Left renal cortex interstitium (tissue), 4 donors: ENCODE measurements around the gene SLC44A5. TPM values are rescaled to one million over a fixed set of nuclear protein-coding genes. Genes with fewer than 3 reads are reported as not detected.
"Not testable (repeated sequence)": the region's sequence is repeated elsewhere in the genome, so short reads cannot be mapped to it uniquely, and the experiment has no call there.

ENCODE experiments used
- DNase-seq, 4 donors: peaks; one replicate each; pipeline ENCODE4 v3.0.0-alpha.2; 2013; ENCODE audit warnings: low read depth in 4 of 4, low spot score in 2 of 4, missing footprints in 1 of 4
- polyA plus RNA-seq, 4 donors: library from polyadenylated mRNA; unstranded; fragments of 120-200 nt; gene quantifications; one replicate each; pipeline ENCODE4 v1.2.1, GENCODE V29; 2013; ENCODE audit not compliant: insufficient read length in 4 of 4

SLC44A5 gene
- polyA plus RNA-seq, 4 donors, result 9.8 to 16.6 (median 12.3) TPM

DNA sequence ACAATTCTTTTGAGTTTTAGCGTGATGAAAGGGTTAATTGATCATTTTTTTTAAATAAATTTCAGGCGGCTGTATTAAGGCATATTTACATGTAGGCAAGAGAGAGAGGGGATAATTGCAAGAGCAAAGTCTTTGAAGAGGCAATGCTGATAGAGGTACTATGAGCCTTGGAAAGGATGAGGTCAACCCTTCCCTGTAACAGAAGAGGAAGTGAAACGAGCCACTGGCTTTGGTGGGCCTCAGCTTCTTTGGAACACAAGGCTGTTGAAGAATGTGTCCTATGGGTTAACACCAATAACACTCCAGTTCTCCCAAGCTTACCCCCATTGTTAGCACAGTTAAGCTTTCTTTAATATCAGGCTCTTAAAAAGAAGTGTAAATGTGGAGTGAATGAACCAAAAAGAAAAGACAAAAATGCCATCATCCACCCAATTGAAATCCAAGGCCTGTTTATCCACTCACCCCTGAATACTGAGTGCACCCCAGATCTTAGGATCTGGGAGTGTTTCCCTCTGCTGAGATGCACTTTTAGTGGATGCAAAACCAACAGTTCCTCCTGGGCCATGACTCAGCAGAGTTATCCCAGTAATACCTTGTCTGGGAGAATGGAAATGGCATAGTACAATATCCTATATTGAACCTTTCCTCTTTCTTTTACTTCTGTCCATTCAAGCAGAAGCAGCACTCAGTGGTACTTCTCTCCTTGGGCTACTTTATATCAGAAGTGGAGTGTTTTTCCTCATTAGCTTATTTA is 216.4 kb downstream of the SLC44A5 start:
- DNase-seq, result no peak

DNA sequence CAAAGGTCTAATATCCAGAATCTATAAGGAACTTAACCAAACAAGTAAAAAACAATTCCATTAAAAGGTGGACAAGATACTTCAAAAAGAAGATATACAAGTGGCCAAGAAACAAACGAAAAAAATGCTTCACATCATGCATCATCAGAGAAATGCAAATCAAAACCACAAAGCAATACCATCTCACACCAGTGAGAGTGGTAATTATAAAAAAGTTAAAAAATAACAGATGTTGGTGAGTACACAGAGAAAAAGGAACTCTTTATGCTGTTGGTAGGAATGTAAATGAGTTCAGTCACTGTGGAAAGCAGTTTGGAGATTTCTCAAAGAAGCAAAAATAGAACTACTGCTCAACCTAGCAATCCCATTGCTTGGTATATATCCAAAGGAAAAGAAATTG is 218.6 kb downstream of the SLC44A5 start:
- DNase-seq, result no peak

DNA sequence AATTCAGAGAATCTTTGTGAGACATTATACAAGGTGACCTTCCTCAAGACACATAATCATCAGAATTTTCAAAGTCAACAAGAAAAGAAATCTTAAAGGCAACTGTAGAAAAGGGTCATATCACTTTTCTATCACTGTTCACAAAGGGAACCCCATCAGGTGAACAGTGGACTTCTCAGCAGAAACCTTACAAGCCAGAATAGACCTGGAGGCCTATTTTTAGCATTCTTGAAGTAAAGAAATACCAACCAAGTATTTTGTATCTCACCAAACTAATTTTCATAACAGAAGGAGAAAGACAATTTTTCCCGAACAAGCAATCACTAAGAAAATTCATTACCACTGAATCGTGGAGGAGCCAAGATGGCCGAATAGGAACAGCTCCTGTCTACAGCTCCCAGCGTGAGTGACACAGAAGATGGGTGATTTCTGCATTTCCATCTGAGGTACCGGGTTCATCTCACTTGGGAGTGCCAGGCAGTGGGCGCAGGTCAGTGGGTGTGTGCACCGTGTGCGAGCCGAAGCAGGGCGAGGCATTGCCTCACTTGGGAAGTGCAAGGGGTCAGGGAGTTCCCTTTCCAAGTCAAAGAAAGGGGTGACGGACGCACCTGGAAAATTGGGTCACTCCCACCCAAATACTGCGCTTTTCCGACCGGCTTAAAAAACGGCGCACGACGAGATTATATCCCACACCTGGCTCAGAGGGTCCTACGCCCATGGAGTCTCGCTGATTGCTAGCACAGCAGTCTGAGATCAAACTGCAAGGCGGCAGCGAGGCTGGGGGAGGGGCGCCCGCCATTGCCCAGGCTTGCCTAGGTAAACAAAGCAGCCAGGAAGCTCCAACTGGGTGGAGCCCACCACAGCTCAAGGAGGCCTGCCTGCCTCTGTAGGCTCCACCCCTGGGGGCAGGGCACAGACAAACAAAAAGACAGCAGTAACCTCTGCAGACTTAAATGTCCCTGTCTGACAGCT is 235.2 kb downstream of the SLC44A5 start:
- not testable (repeated sequence) for DNase-seq

DNA sequence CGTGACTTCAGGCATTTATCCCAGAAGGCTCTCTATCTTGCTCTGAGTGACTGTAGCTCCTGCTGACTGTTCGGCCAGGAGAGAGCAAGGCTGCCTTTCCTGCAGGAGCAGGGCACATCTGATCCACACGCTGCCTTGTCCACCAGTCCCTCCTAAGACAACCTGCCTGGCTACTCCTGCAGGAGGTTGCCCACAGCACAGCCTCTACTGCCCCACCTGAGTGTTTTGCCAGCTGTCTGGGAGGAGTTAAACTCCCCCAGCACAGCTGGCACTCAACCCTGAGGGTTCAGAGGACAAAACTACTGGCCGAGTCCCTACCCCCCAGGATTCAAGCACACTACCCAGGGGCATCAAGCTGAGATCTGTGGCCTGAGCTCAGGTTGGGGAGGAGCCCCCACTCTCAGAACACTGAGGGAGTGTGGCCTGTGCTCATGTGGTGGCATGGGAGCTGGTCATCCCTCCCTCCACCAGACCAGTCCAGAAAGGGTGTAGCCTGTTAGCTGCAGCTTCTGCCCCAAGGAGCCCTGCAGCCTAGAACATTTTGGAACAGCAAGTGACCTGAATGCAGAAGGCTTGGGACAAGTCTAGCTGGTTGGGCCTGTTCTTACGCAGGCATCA is 237.3 kb downstream of the SLC44A5 start:
- DNase-seq, result no peak

DNA sequence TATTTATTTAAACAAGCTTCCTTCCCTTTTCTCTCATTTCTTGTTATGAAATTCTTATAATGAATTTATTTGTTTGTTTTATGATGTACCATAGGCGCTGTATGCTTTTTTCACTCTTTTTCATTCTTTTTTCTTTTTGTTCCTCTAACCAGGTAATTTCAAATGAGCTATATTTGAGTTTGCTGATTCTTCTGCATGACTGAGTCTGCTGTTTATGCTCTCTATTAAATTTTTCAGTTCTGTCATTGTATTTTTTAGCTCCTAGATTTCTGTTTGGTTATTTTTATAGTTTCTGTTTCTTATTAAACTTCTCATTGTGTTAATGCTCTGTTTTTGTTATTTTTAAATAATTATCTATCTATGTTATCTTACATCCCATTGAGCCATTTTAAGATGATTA is 244.3 kb downstream of the SLC44A5 start:
- DNase-seq, result no peak

DNA sequence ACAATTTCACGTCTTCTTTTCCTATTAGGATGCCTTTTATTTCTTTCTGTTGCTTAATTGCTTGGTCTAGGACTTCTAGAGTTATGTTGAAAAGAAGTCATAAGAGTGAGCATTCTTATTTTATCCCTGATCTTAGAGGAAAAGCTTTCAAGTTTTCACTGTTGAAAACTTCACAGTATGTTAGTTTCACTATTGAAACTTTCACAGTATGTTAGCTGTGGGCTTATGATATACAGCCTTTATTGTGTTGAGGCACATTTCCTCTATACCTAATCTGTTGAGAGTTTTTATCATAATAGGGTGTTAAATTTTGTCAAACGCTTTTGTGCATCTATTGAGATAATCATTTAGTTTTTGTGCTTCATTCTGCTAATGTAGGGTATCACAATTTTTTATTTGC is 249.7 kb downstream of the SLC44A5 start:
- DNase-seq, result no peak

DNA sequence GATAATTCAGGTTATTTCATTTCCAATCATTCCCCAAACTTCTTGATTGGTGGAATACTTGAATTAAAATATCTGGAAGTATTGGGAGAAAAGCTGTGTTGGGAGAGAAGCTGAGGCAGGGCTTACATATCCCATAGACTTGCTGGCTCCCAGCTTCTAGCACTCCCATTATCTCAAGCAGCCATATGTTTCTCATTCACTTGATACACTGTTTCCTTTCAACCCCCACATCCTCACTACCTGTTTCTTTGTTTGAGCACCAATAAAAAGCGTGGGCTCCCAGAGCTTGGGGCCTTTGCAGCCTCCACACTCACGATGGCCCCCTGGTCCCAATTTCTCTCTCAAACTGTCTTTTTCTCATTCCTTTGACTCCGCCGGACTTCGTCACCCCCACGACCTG is 256.6 kb downstream of the SLC44A5 start:
- DNase-seq, result not testable (repeated sequence)

DNA sequence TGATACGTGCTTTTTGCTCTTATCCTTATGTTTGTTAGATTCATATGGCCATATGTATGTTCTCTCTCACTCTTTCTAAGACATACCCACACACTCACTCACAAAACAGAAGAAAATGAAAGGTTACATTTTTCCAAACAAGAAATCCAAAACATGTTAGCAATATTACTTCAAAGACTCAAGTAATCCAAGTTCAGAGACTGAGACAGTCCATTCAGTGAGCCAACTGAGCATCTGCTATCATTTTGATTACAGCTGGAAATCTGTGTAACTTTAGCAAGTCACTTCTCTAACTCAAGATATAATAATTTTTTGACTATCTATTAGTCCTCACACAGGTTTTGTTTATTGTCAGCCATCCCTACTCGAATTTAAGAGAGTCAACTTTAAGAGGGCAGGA is 257.9 kb downstream of the SLC44A5 start:
- DNase-seq, result no peak

DNA sequence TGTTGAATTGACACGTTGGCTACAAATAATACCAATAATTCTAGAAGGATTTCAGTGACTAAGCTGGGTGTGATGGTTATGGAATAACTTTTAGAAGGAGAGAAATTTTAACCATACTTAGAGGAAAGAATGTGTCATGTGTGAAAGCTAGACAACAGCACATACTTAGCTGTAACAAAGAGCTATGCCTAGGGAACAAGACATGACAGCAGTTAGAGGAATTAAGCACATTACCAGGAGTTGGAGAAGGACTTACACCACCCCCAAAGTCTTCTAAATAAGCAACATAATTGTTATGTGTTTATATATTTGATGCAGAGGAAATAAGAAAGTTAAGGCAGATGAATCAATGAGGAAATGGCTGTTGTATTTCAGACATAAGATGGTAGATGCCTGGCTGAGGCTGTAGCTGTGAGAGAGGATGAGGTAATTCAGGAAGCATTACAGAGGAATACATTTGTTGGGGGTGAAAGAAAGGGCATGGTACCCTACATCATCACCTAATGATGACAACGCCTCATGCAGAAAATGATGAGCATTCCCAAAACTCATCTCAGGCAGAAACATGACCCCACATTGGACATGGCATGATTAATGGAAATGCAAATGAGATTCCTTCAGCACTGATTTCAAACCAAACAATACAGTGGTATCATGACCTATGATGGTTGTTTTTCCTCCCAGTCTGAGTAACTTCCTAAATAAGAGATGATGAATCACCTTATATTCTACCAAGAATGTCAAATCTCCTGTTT is 265.2 kb downstream of the SLC44A5 start:
- no peak for DNase-seq

DNA sequence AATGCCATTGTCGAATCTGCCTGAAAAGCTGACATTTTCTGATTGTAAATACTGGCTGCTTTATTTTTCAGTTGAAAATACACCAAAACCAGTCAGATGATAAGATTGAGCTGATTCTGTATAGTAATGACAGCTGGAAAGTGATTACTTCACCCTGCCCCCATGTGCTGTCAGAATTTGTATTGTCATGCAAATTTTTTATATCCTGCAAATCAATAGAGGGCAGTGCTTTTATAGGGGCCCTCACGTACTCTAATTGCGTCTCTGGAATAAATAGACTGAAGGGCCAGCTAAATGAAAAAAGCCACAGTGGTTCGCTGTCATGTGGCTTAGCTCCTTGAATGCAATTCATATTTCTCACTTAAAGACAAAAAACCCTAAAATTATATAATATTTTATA is 268.1 kb downstream of the SLC44A5 start:
- DNase-seq, result no peak

DNA sequence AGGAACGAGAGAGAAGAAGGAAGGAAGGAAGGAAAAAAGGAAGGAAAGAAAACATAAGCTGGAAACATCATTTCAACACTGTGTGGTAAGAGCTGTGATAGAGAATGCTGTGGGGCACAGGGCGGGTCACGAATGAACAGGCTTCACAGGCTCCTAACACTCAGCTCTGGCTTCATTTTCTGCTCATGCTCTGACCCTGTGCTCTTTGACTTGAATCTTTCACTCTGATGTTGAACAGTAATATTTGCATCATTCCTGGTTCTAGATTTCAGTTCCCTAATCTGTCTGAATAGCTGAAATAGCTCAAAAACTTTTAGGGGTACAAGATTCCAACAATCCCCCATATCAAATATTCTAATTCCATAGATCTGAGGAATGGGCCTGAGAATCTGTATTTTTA is 269.4 kb downstream of the SLC44A5 start:
- DNase-seq, result no peak

DNA sequence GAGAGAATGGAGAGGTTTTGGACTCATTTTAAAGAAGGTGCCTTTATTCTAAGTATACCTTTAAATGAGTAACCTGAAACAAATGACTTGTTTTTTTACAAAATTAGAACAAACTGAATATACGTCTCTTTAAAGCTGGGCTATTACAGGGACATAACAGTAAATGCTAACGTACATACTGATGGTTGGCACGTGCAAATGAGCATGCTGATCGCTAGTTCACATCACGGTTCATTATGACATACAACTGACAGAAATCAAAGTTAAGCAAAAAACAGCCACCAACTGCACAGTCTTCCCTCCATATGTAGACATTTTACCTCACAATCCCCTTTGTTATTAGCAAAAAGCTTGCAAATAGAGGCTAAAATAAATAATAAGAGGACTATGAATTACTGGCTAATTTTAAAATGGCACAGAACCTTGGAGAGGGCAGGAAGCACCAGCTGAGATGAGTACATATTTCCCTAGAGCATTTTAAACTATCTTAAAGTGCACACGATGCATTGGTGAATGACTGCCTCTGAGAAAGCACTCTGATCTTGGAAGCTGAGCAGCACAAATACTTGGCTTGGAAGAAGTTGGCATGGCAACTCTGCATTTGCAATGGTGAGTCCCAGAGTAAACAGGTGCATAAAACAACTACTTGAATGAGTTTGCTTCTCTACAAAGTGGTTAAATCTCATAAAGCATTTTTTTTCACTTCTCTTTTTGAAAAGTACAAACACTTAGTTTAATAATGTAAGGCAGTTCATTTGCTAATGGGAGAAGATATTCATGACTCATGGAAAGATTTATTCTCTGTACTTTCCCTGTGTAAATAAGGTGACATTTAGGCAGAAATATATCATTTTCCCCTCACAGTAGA is 272.1 kb downstream of the SLC44A5 start:
- DNase-seq, result no peak

DNA sequence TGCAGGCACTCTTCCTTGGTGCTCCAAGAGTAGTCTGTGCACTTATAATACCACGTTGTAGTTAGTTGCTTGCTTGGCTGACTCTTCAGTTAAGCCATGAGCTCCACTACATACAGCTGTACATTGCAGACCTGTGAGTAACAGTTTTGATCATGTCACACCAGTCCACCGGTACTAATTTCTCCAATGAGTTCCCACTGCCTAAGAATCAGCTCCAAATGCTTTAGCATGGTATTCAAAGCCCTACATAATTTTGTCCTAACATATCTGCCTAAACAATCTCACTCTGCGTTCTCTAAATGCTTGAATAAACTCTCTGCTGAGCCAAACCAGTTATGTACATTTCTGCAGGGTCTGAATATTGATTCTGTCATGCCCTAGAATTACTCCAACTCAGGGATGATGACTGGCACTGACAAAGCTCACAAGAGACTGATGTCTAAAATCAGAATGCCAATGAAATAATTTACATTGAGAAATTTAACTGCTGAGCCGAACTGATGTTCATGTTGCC is 276.0 kb downstream of the SLC44A5 start:
- no peak for DNase-seq

DNA sequence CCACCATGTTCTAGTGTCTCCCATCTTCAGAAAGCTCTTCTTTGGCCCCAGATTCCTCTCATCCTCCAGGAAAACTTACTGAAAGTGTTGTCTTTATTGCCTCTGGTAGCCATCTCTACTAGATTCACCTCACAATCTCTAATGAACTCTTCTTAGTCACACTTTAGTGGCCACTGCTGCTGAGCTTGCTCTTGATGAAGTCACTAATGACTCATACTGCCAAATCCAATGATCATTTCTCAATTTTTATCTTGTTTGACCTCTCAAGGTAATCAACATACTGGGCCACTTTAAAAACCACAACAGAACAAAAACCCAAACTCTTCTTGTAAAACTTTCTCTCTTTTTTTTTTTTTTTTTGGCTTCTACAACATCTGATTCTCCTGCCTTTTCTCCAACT is 280.3 kb downstream of the SLC44A5 start:
- no peak for DNase-seq

DNA sequence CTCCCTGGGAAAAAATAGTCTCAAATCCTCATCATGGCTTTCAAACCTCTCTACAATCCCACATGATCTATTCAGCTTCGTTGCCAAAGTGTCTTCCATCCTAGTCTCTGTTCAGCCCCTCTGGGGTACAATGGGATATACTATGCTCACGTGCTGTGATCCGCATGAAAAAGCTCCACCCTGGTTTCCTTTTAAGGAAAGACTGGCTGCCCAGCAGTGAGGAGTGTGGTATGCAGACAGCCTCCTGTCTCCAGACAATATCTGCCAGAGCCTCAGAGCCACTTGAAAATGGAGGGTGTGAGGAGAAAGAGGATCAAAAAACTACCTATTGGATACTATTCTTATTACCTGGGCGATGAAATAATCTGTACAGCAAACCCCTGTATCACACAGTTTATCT is 282.2 kb downstream of the SLC44A5 start:
- no peak for DNase-seq

DNA sequence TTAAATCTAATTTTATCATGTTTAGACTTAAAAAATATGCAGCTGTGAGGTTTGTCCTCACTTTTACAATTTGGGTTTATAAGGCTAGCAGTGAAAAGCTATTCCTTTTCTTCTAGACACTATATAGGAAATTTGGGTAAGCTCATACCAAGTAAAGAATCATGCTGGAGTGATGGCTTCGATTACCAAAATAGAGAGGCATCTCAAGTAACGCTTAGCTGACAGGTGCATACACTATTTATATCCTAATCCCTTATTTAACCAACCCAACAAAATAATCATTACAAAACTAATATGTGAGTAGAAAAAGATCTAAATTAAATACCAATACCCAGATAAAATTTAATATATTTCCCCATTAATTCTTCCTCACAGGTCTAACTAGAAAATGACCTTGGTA is 283.5 kb downstream of the SLC44A5 start:
- DNase-seq, result no peak

DNA sequence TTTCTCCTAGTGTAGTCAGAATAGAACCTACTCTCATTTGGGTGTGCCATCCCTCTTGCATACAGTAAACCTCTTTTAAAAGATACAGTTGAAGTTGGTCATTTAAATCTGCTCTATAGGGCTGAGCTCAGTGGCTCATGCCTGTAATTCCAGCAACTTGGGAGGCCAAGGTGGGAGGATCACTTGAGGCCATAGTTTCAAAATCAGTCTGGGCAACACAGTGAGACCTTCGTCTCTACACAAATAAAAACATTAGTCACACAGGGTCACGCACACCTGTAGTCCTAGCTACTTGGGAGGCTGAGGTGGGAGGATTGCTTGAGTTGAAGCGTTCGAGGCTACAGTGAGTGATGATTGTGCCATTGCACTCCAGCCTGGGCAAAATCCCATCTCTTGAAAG is 292.9 kb downstream of the SLC44A5 start:
- DNase-seq, result no peak

DNA sequence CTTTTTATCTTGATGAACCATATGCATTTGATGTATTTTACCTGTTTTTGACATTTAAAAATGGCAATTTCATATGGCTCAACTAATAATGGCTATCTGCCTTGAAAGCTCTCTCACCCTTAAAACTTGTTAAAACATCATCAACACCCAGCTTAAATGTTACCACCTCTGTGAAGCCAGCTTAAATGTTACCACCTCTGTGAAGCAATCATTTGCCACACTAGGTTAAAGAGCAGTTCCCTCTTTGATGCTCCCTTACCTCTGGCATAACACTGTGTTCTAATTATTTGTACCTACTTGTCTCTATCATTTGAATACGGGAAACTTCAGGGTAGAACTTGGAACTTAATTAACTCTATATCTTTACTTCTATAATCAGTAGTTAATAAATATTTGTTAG is 294.7 kb downstream of the SLC44A5 start:
- no peak for DNase-seq

DNA sequence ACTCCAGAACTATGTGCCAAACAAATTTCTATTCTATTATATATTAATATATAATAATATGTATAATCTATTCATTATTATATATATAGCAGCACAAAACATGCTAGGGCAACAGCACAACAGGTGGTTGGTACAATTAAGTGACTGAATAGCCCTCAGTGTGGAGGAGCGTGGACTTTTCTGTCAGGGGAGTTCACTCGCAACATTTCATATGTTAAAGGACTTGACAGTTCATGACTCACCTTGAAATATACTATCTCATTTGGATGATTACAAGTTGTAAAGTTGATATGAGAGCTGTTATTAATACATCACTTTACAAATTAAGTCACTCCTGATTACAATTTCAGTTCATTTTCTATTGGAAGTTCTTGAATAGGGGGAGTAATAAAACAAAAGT is 298.3 kb downstream of the SLC44A5 start:
- no peak for DNase-seq
